ENCODE data around the gene ATXN7.

ATXN7 gene

DNA sequence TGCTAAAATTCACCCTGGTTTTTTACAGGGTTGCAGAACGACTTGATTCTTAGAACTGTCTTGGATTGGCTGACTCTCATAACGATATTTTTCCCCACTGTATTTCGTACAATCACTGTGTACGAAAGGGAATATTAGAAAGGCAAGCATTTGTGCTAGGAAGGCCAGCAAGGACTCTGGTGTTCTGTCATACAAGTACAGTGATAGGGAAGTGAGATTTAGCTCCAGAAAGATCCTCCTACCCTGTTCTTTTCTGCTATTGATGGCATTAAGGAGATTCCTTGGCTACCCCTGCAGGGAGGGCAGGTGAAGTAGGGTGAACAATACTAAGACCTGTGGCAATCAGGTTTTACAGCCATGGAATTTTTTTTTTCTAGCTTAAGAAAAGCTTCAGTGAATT is 102.3 kb downstream of the ATXN7 start:
- no peak for DNase-seq

- no peak for DNase-seq
Measured at GRCh38 chr3:63966871-63967270, 103.2 kb downstream of the ATXN7 start.

GRCh38 chr3:63967675-63968611 is 104.3 kb downstream of the ATXN7 start:
- DNase-seq: peak; percentile 78

GRCh38 chr3:63968612-63969350 is 105.1 kb downstream of the ATXN7 start:
- no peak for DNase-seq

- peak; percentile 24 for DNase-seq
Measured at GRCh38 chr3:63969876-63970275, 106.2 kb downstream of the ATXN7 start.

DNA sequence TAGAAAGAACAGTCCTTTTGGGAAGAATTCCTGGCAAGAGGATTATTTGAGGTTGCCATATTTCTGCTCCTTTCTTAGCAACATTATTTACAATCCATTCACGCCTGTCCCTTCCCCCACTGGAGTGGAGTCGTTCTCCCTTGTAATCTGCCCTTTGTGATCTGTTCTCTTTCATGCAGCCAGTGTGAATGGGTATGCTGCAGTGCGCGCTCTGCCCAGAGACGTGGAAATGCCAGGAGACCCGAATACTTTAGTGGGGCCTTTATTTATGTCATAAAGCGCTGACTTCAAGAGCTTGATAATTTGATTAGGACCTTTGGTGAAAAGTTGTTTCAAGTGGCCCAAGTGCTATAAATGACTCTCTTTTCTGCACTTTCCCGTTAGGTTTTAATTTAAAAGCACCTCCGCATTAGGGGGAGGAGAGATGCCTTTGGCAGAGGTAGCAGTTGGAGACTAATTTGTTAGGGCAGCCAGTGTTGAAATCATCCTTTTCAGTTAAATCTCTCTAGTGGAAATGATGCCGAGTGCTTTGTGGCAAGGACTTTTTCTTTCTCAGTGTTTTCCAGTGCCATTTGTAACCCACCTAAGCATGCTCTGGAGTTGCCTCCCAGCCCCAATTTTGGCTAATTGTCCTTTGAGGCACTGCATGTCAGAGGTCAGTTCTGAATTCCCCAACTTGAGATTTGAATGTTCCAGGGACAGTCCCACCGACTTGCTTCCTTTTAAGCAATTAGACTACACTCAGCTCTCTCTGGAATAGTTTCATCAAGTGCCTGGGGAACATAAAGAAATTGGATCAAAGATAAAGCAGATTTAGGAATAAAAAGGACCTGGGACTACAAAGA is 107.2 kb downstream of the ATXN7 start:
- no peak for DNase-seq

GRCh38 chr3:63972196-63972595 is 108.5 kb downstream of the ATXN7 start:
- no peak for DNase-seq

DNA sequence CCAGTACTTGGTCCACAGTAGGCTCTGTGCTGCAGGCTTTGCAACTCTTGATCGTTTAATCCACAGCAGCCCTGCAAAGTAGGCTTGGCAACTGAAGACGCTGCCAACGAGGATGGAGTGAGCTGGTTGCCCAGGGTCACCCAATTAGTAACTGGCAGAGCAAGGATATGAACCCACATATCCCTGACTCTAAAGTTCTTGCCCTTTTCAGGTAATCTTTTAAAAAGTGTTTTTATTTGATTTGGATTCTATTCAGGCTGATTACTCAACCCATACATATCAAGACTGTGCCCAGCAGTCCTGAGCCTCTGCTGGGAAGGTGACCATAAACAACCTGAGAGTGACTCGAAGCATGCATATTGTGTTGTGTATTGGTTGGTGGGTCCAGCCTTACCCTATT is 109.3 kb downstream of the ATXN7 start:
- DNase-seq: no peak

DNA sequence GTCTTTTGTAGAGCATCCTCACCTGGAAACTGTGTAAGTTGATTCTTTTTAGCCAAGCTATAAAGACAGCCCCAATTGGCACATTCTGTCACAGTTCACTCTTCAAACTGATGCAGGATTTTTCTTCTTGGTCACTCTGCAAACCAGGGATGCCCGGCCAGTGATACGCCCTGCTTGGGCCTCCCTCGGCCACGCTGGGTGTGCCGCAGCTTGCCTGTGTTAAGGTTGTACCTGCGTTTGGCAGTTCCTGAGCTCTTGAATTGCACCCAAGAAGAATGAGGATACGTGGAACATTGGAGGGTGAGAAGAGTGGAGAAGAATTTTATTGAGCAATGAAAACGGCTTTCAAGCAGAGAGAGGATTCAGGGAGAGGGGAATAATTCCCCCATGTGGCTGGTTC is 109.7 kb downstream of the ATXN7 start:
- DNase-seq: no peak

- no peak for DNase-seq
Measured at GRCh38 chr3:63974451-63974850, 110.8 kb downstream of the ATXN7 start.

DNA sequence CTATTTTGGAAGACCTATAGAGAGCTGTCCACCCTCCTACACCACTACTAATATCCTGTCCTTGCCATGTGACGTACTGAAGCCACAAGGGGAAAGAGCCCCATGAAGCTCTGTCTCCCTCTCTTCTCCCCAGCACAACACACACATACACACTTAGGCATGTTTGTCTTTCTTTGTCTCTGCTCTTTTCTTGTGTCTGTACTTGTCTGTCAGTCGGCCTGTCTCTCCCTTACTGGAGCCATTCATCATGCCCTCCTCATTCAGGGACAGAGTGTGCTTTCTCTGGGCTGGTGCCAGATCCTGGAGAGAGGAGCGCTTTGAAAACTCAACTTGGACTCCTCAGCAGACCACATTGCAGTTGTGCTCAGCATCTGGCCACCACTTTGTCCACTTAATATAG is 112.1 kb downstream of the ATXN7 start:
- no peak for DNase-seq

- DNase-seq: no peak
Measured at GRCh38 chr3:63976161-63976871, 112.6 kb downstream of the ATXN7 start.

DNA sequence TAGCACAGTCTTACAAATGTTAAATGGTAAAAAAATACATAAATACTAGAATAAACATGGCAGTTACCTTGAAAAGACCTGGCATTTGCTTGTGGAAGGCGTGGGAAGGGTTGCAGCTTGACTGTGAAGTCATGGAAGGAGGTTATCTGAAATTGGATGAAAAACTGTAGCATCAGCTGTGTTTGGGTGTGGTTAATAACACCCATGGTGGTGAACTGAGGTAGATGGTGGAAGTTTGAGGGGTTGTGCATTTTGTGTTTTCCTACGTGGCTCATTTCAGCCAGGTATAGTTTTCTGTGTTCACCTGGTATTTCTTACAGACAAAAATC is 113.2 kb downstream of the ATXN7 start:
- DNase-seq: no peak

- no peak for DNase-seq
Measured at GRCh38 chr3:63977893-63978292, 114.2 kb downstream of the ATXN7 start.

- DNase-seq: peak; percentile 67
Measured at GRCh38 chr3:63979093-63979885, 115.6 kb downstream of the ATXN7 start.

DNA sequence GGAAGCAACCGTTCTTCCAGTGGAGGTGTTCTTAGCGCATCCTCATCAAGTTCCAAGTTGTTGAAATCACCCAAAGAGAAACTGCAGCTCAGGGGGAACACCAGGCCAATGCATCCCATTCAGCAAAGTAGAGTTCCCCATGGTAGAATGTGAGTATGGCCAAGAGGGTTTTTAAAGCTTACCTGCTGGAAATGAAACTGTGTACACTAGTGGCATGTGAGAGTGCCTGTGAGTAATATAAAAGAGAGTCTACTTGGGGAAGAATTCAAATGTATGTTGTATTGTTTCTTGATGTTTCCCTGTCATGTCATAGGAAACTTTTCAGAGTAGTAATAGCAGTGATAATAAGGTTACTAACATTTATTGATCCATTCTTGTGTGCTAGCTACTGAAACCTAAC is 116.4 kb downstream of the ATXN7 start:
- no peak for DNase-seq

- DNase-seq: peak; percentile 28
Measured at GRCh38 chr3:63980830-63981498, 117.3 kb downstream of the ATXN7 start.

DNA sequence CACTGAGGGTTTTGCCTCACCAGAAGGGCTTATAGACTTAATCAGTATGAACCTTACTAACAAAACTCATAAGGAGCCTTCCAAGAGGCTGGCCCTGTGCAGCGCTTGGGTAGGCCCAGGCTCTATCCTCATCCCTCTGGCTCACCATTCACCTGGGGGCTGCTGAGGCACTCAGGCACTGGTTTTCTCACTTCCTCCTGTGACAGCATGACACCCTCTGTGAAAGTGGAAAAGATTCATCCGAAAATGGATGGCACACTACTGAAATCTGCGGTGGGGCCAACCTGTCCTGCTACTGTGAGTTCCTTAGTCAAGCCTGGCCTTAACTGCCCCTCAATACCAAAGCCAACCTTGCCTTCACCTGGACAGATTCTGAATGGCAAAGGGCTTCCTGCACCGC is 118.3 kb downstream of the ATXN7 start:
- no peak for DNase-seq

- no peak for DNase-seq
Measured at GRCh38 chr3:63984391-63984790, 120.7 kb downstream of the ATXN7 start.

DNA sequence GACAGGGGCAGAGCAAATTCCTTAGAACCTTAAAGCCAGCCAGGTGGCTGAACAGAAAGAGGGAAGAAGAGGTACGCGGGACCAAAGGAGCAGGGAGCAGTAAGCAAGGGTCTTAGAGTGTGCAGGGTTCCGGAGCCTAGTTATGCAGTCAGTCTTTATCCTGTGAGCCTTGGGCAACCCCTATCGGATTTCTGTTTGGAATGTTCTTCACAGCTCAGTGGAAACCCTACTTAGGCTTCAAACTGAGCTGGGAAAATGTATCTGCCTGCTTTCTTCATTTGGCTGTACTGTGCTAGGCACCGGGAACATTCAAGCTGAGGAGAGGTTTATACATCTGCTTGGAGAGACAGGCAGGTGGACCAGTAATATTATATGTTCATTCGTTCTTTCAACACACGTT is 122.5 kb downstream of the ATXN7 start:
- no peak for DNase-seq

GRCh38 chr3:63986831-63987230 is 123.2 kb downstream of the ATXN7 start:
- DNase-seq: no peak

Measured in CD4-positive, alpha-beta T cell treated with Interleukin-10 for 1 hour (primary cell).